Measurements from ENCODE around the gene ZNF385D. TPM values are rescaled to one million over a fixed set of nuclear protein-coding genes. Genes with fewer than 3 reads are reported as not detected.

Gene ZNF385D
- total RNA-seq, 1 donor from 2014 or later: 42.9 TPM

DNA sequence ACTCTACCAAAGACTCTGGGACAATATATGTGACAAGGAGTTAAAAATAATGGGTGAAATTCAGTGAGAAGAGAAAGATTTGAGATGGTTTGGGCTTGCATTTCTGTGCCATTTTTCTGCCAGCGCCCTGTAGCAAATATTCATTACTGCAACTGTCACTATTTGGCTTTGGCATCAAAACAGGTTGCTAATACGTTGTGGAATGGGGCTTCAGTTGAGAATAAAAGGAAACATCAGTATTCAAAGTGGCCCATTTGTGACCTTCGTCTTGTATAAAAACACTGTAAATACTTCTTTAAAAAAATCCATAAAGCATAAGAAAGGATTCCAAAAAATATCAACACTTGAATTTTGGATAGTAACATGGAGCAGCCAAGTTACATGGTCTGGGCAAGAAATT lies 309.2 kb downstream of the ZNF385D start:
- Mint-ChIP-seq H3K27ac (ENCODE audit: unreplicated experiment) (no peak overlapping the region), H3K9me3 (ENCODE audit: unreplicated experiment) (no peaks in the 10 kb centered on the region), H3K27me3 (ENCODE audit: unreplicated experiment) (no peaks in the 10 kb centered on the region), H3K36me3 (ENCODE audit: unreplicated experiment) (no peaks in the 10 kb centered on the region), H3K4me1 (ENCODE audit: low read depth, unreplicated experiment) (no peaks in the 10 kb centered on the region), H3K4me3 (ENCODE audit: unreplicated experiment) (no peak overlapping the region)
- DNase-seq: no peak
- TF ChIP-seq, protein P1, sequence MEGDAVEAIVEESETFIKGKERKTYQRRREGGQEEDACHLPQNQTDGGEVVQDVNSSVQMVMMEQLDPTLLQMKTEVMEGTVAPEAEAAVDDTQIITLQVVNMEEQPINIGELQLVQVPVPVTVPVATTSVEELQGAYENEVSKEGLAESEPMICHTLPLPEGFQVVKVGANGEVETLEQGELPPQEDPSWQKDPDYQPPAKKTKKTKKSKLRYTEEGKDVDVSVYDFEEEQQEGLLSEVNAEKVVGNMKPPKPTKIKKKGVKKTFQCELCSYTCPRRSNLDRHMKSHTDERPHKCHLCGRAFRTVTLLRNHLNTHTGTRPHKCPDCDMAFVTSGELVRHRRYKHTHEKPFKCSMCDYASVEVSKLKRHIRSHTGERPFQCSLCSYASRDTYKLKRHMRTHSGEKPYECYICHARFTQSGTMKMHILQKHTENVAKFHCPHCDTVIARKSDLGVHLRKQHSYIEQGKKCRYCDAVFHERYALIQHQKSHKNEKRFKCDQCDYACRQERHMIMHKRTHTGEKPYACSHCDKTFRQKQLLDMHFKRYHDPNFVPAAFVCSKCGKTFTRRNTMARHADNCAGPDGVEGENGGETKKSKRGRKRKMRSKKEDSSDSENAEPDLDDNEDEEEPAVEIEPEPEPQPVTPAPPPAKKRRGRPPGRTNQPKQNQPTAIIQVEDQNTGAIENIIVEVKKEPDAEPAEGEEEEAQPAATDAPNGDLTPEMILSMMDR (IDR thresholded peaks at IDR 0.05; ENCODE audit: partially characterized antibody, unreplicated experiment): no peak

DNA sequence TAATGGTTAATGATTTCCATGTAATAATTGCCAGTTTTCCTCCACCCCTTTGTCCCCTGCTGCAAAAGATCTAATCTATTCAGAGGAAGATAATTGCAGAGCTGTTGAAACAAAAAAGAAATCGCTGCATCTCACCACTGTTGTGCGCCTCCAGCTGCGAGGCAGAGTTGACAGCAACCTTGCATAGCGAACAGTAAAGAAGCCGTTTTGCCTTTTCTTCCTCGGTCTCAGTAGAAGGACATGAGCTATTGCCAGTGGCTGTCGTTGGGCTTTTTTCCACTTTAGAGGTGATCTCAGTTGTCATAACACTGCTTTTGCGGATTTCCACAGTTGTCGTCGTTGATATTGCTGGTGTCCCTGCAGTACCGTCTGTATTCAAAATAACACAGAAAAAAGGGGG lies 314.2 kb downstream of the ZNF385D start:
- TF ChIP-seq, protein P1 (IDR thresholded peaks at IDR 0.05; ENCODE audit: partially characterized antibody, unreplicated experiment): no peak
- Mint-ChIP-seq H3K36me3 (ENCODE audit: unreplicated experiment) (no peaks in the 10 kb centered on the region), H3K9me3 (ENCODE audit: unreplicated experiment) (no peaks in the 10 kb centered on the region), H3K4me3 (ENCODE audit: unreplicated experiment) (no peak overlapping the region), H3K27me3 (ENCODE audit: unreplicated experiment) (no peaks in the 10 kb centered on the region), H3K27ac (ENCODE audit: unreplicated experiment) (no peak overlapping the region), H3K4me1 (ENCODE audit: low read depth, unreplicated experiment) (no peaks in the 10 kb centered on the region)
- DNase-seq: no peak

DNA sequence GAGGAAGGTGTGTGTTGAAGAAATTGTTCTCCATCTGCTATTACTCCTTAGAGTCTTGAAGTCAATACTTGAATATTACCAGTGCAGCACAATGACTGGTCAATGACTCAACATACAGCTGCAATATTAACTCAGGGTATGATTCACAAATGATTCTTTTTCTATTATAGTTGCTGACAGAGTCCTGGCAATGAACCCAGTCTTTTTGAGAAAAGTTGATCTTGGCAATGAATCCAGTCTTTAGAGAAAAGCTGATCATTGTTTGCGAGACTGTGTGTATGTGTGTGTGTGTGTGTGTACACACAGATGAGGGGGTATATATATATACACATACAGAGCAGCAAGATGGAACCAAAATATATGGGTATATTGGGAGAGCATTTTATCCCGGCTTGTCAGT lies 315.1 kb downstream of the ZNF385D start:
- H3K9me3 Mint-ChIP-seq (ENCODE audit: unreplicated experiment): no peaks in the 10 kb centered on the region
- H3K27ac Mint-ChIP-seq (ENCODE audit: unreplicated experiment): no peak overlapping the region
- H3K36me3 Mint-ChIP-seq (ENCODE audit: unreplicated experiment): no peaks in the 10 kb centered on the region
- H3K27me3 Mint-ChIP-seq (ENCODE audit: unreplicated experiment): no peaks in the 10 kb centered on the region
- TF ChIP-seq, protein P1 (IDR thresholded peaks at IDR 0.05; ENCODE audit: partially characterized antibody, unreplicated experiment): no peak
- H3K4me1 Mint-ChIP-seq (ENCODE audit: low read depth, unreplicated experiment): no peaks in the 10 kb centered on the region
- no peak for DNase-seq
- no peak overlapping the region for H3K4me3 Mint-ChIP-seq (ENCODE audit: unreplicated experiment)

DNA sequence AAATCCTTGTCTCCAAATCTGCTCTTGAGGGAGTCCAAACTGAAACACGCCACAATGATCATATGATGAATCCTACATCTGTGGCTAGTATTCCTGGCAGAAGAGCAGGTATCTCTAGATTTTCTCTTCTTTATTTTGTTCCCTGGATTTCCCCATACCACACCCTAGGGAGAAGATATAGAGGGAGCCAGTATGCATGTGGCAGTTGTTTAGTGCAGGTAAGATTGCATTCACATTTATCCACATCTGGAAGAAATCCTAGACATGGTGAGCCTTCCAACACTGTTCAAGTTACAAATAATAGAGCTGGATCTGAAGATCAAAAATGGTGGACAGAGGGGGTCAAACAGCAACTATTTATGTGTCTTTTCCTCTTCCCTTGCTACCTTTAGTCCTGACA lies 316.7 kb downstream of the ZNF385D start:
- no peak overlapping the region for H3K4me3 Mint-ChIP-seq (ENCODE audit: unreplicated experiment)
- H3K36me3 Mint-ChIP-seq (ENCODE audit: unreplicated experiment): no peaks in the 10 kb centered on the region
- no peaks in the 10 kb centered on the region for H3K9me3 Mint-ChIP-seq (ENCODE audit: unreplicated experiment)
- no peak for DNase-seq
- H3K27me3 Mint-ChIP-seq (ENCODE audit: unreplicated experiment): no peaks in the 10 kb centered on the region
- no peaks in the 10 kb centered on the region for H3K4me1 Mint-ChIP-seq (ENCODE audit: low read depth, unreplicated experiment)
- TF ChIP-seq, protein P1 (IDR thresholded peaks at IDR 0.05; ENCODE audit: partially characterized antibody, unreplicated experiment): no peak
- H3K27ac Mint-ChIP-seq (ENCODE audit: unreplicated experiment): no peak overlapping the region

DNA sequence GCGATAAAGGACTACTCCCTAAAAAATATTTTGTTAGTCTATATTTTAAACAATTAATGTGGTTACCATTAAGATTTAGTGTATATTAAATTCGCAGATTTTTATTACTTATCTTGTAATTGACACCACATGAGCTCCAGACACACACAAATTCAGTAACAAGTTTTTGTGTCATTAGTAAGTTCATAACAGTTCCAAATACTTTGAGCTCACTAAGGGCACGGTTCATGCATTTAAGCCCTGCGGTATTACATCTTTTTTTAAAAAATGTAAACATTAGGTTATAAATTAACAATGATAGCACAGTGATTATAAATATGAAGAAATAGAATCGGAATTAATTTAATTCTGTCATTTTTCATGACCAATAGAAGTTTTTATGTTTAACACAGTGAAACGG lies 317.3 kb downstream of the ZNF385D start:
- no peaks in the 10 kb centered on the region for H3K9me3 Mint-ChIP-seq (ENCODE audit: unreplicated experiment)
- no peak overlapping the region for H3K4me3 Mint-ChIP-seq (ENCODE audit: unreplicated experiment)
- H3K27me3 Mint-ChIP-seq (ENCODE audit: unreplicated experiment): no peaks in the 10 kb centered on the region
- H3K27ac Mint-ChIP-seq (ENCODE audit: unreplicated experiment): no peak overlapping the region
- TF ChIP-seq, protein P1 (IDR thresholded peaks at IDR 0.05; ENCODE audit: partially characterized antibody, unreplicated experiment): no peak
- H3K4me1 Mint-ChIP-seq (ENCODE audit: low read depth, unreplicated experiment): no peaks in the 10 kb centered on the region
- H3K36me3 Mint-ChIP-seq (ENCODE audit: unreplicated experiment): no peaks in the 10 kb centered on the region
- no peak for DNase-seq

Data from glutamatergic neuron (in vitro differentiated cells).